HEK293 (cell line): ENCODE measurements around the gene TBC1D24.

Experiments used
- KLF7 ChIP-seq: fragments of 450-650 bp; formaldehyde crosslinking; IDR thresholded peaks from 2 replicates; pipeline ENCODE4 v1.5.1; 2016; ENCODE audit warnings: missing biosample characterization, missing genetic modification characterization, borderline replicate concordance
- KLF8 ChIP-seq: fragments of 450-650 bp; formaldehyde crosslinking; IDR thresholded peaks from 2 replicates; pipeline ENCODE4 v1.5.1; 2016; ENCODE audit warnings: missing biosample characterization, missing genetic modification characterization
- ZBTB44 ChIP-seq: fragments of 450-650 bp; IDR thresholded peaks from 2 replicates; pipeline ENCODE4 v1.5.1; 2018; ENCODE audit warnings: missing biosample characterization, mild to moderate bottlenecking, missing genetic modification characterization
- ZNF391 ChIP-seq: fragments of 450-650 bp; formaldehyde crosslinking; IDR thresholded peaks from 2 replicates; pipeline ENCODE4 v1.5.1; 2016; ENCODE audit warnings: low read depth, missing biosample characterization, missing genetic modification characterization, borderline replicate concordance
- ZNF768 ChIP-seq: fragments of 450-650 bp; formaldehyde crosslinking; IDR thresholded peaks from 2 replicates; pipeline ENCODE4 v1.5.1; 2018; ENCODE audit warnings: missing biosample characterization, mild to moderate bottlenecking, missing genetic modification characterization
- ZNF785 ChIP-seq: fragments of 450-650 bp; formaldehyde crosslinking; IDR thresholded peaks from 2 replicates; pipeline ENCODE4 v1.5.1; 2016; ENCODE audit warnings: missing biosample characterization, missing genetic modification characterization
- TF ChIP-seq, protein P1 (sequence below): fragments of 450-650 bp; formaldehyde crosslinking; IDR thresholded peaks from 2 replicates; pipeline ENCODE4 v1.5.1; 2016; ENCODE audit warnings: missing biosample characterization, missing genetic modification characterization

GRCh38 chr16:2527784-2528100, 52.8 kb downstream of the TBC1D24 start:
- TF ChIP-seq, protein P1, sequence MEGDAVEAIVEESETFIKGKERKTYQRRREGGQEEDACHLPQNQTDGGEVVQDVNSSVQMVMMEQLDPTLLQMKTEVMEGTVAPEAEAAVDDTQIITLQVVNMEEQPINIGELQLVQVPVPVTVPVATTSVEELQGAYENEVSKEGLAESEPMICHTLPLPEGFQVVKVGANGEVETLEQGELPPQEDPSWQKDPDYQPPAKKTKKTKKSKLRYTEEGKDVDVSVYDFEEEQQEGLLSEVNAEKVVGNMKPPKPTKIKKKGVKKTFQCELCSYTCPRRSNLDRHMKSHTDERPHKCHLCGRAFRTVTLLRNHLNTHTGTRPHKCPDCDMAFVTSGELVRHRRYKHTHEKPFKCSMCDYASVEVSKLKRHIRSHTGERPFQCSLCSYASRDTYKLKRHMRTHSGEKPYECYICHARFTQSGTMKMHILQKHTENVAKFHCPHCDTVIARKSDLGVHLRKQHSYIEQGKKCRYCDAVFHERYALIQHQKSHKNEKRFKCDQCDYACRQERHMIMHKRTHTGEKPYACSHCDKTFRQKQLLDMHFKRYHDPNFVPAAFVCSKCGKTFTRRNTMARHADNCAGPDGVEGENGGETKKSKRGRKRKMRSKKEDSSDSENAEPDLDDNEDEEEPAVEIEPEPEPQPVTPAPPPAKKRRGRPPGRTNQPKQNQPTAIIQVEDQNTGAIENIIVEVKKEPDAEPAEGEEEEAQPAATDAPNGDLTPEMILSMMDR (tag by site-specific recombination) = no peak
- no peak for TF ChIP-seq ZBTB44
- TF ChIP-seq ZNF391 = no peak
- TF ChIP-seq ZNF768 (tag by site-specific recombination) = no peak
- TF ChIP-seq KLF8 (tag by site-specific recombination) = no peak
- TF ChIP-seq ZNF785 (tag by site-specific recombination) = no peak
- TF ChIP-seq KLF7 (tag by site-specific recombination) = no peak
